Retinal pigment epithelial cell (primary cell): ENCODE results near the gene MXD3.
"Not testable (repeated sequence)": the region's sequence is repeated elsewhere in the genome, so short reads cannot be mapped to it uniquely, and the experiment has no call there.

Source experiments
- DNase-seq: peaks from one replicate; pipeline ENCODE4 v3.0.0-alpha.2; 2010; ENCODE audit warnings: low read depth
- H3K4me3 ChIP-seq: 2 replicates; pipeline ENCODE4 v1.5.1; 2011; ENCODE audit warnings: mild to moderate bottlenecking, low read length, control low read depth, moderate library complexity
- CTCF ChIP-seq: conservative IDR thresholded peaks from 2 replicates; pipeline ENCODE4 v1.5.1; 2011; ENCODE audit warnings: low read depth, low read length, control low read depth, inconsistent platforms

The MXD3 gene

GRCh38 chr5:177311723-177312648 is at the start of gene MXD3:
MXD3 (minus strand) TSS chr5:177311898; CDS start chr5:177311830, 68 bp downstream.
- H3K4me3 ChIP-seq, result peak within 1 kb of the TSS; percentile 68
- peak; percentile 65 for DNase-seq
- no peak for TF ChIP-seq CTCF

GRCh38 chr5:177360740-177361139 is 49.0 kb upstream of the MXD3 start:
- not testable (repeated sequence) for H3K4me3 ChIP-seq, DNase-seq

- no peak for TF ChIP-seq CTCF
- no peak for DNase-seq
- H3K4me3 ChIP-seq, result no peak overlapping the region
Observed at GRCh38 chr5:177359860-177360259, 48.2 kb upstream of the MXD3 start.

GRCh38 chr5:177359451-177359851 is 47.8 kb upstream of the MXD3 start:
- TF ChIP-seq CTCF, result no peak
- no peak for DNase-seq
- H3K4me3 ChIP-seq, result no peak overlapping the region

GRCh38 chr5:177358370-177358819 is 46.7 kb upstream of the MXD3 start:
- DNase-seq, result no peak
- H3K4me3 ChIP-seq, result no peak overlapping the region
- no peak for TF ChIP-seq CTCF

- no peak within 1 kb of the TSS for H3K4me3 ChIP-seq
- DNase-seq, result no peak
- TF ChIP-seq CTCF, result no peak
Observed at GRCh38 chr5:177357459-177358351, 46.0 kb upstream of the MXD3 start, which contains the start of gene RGS14. RGS14 (plus strand) TSS chr5:177357924; CDS start chr5:177358025, 101 bp downstream.

GRCh38 chr5:177357146-177357458 is 45.4 kb upstream of the MXD3 start:
- TF ChIP-seq CTCF, result no peak
- DNase-seq, result no peak
- H3K4me3 ChIP-seq, result no peak overlapping the region
